ENCODE measurements around the gene DCBLD1. TPM values are rescaled to one million over a fixed set of nuclear protein-coding genes. Genes with fewer than 3 reads are reported as not detected.

Gene DCBLD1
- total RNA-seq, 1 donor from 2014 or later = 64.8 TPM

DNA sequence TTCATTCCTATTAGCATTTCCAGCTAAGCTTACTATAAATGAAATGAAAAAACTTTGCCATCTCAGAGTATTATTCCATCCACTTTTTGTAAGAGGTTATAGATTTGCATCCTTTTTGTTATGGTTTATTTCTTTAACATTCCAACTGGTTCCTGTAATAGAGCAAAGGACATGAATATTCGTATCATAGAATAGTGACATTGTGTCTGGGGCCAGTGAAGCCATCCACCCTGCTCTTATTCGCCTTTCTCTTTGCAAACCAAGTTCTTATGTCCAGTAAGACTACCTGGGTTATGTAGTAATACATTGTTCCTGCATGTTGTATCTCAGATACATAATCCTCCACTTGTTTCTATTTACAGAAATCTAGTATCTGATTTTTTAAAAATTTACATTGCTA lies 43.1 kb downstream of the DCBLD1 start:
- no peak for FAIRE-seq
- Histone ChIP-seq H3K27me3 (ENCODE audit: control insufficient read depth, insufficient read depth, low read length) (no peaks in the 10 kb centered on the region), H3K4me3 (ENCODE audit: low read depth, low read length) (no peak overlapping the region), H3K36me3 (ENCODE audit: control insufficient read depth, insufficient read depth, low read length) (no peaks in the 10 kb centered on the region)
- no peak for TF ChIP-seq CTCF (IDR thresholded peaks at IDR 0.05; ENCODE audit: insufficient read depth, low read length, severe bottlenecking)
- DNase-seq (ENCODE audit: low read depth) = no peak

DNA sequence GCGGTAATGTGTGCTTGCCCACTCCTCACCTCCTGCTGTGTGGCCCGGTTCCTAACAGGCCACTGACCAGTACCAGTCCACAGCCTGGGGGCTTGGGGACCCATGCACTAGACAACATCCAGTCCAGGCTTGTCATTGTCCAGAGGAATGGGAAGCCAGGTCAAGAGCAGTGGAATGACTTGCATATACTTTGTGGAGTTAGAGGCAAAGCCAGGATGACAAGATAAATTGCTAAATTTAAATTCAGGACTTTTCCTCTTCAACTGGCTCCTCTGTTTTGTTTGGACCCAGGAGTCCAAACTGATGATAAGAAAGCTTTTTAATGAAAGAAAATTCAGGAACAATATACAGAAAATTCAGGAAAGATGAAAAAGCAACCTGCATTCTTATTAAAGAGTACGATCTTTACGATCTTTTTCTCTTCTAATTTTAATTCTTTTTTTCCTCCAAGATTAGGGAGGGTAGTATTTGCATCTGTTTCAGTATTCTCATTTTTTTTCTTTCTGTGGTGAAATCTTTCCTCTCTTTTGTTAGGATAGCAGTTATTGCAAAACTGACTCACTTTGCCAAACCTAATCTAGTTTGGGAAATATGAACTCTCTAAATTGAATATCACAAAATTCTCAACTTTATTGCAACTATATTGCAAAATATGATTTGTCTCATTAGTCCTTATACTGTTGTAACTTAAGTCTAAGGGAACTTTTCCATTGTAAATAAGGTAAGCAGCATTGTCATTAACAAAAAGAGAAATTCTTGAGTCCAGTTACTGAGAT lies 48.2 kb downstream of the DCBLD1 start:
- TF ChIP-seq CTCF (IDR thresholded peaks at IDR 0.05; ENCODE audit: insufficient read depth, low read length, severe bottlenecking) = no peak
- H3K4me3 ChIP-seq (ENCODE audit: low read depth, low read length) = no peak overlapping the region
- peaks cover 3% of the 10 kb centered on the region for H3K36me3 ChIP-seq (ENCODE audit: control insufficient read depth, insufficient read depth, low read length)
- DNase-seq (ENCODE audit: low read depth) = no peak
- FAIRE-seq = no peak
- no peaks in the 10 kb centered on the region for H3K27me3 ChIP-seq (ENCODE audit: control insufficient read depth, insufficient read depth, low read length)

DNA sequence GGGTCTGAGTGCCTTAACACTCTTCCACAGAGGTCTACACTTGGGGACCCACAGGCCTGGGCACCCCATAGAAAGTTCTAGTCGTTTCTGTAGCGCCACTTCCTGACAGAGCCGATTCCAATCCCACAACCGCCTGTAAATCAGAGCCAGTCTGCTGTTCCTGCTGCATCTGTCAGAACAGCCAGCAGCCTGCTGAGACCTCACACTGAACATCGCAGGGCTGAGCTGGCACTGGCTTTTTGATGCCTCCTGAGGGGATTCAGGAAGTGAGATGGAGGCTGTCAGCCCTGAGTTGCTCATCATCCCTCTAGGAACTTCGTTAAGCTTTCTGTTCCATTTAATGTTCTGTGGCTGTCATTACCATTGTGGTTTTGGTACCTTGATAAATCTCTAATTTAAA lies 48.9 kb downstream of the DCBLD1 start:
- no peak for DNase-seq (ENCODE audit: low read depth)
- Histone ChIP-seq H3K27me3 (ENCODE audit: control insufficient read depth, insufficient read depth, low read length) (no peaks in the 10 kb centered on the region), H3K36me3 (ENCODE audit: control insufficient read depth, insufficient read depth, low read length) (peaks cover 3% of the 10 kb centered on the region), H3K4me3 (ENCODE audit: low read depth, low read length) (no peak overlapping the region)
- TF ChIP-seq CTCF (IDR thresholded peaks at IDR 0.05; ENCODE audit: insufficient read depth, low read length, severe bottlenecking) = no peak
- FAIRE-seq = no peak

GRCh38 chr6:117531809-117532725 lies 49.6 kb downstream of the DCBLD1 start:
- no peak overlapping the region for H3K4me3 ChIP-seq (ENCODE audit: low read depth, low read length)
- H3K27me3 ChIP-seq (ENCODE audit: control insufficient read depth, insufficient read depth, low read length) = no peaks in the 10 kb centered on the region
- no peak for TF ChIP-seq CTCF (IDR thresholded peaks at IDR 0.05; ENCODE audit: insufficient read depth, low read length, severe bottlenecking)
- H3K36me3 ChIP-seq (ENCODE audit: control insufficient read depth, insufficient read depth, low read length) = peaks cover 3% of the 10 kb centered on the region
- no peak for DNase-seq (ENCODE audit: low read depth)
- FAIRE-seq = no peak

DNA sequence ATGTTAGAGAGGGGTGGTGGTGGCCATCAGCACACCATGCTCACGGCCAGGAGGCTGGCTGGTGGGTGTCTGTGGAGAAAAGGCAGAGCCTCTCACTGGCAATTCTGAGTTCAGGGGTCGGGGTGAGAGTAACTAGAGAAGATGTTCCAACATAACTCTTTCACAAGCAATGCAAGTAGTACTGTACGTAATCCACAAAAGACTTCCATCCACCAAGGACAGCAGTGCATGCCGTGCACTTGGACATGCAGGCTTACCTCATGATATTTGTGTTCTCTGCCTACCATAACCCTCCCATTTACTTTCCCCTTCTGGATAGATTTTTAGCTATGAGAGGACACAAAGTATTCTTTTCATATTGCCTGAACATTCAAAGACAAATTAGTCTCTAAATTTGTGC lies 51.3 kb downstream of the DCBLD1 start:
- H3K36me3 ChIP-seq (ENCODE audit: control insufficient read depth, insufficient read depth, low read length) = peaks cover 5% of the 10 kb centered on the region
- no peak for TF ChIP-seq CTCF (IDR thresholded peaks at IDR 0.05; ENCODE audit: insufficient read depth, low read length, severe bottlenecking)

More for the DNA sequence above, 51.3 kb downstream of the DCBLD1 start:
- Histone ChIP-seq H3K4me3 (ENCODE audit: low read depth, low read length) (no peak overlapping the region), H3K27me3 (ENCODE audit: control insufficient read depth, insufficient read depth, low read length) (no peaks in the 10 kb centered on the region)
- no peak for DNase-seq (ENCODE audit: low read depth)
- FAIRE-seq = no peak
